GM23248 (cell line): Measurements from ENCODE around the gene MAP3K4. TPM values are rescaled to one million over a fixed set of nuclear protein-coding genes. Genes with fewer than 3 reads are reported as not detected.
"Not testable (repeated sequence)": the region's sequence is repeated elsewhere in the genome, so short reads cannot be mapped to it uniquely, and the experiment has no call there.

Experiments
- DNase-seq: peaks from one replicate; pipeline ENCODE4 v3.0.0-alpha.2; 2015
- H2AFZ ChIP-seq: fragments of 200-600 bp; sonication (generic); 2 replicates; pipeline ENCODE4 v1.6.1; 2016; ENCODE audit warnings: antibody characterized with exemption
- H3F3A ChIP-seq: fragments of 200-600 bp; sonication (generic); 2 replicates; pipeline ENCODE4 v1.6.1; 2016; ENCODE audit warnings: mild to moderate bottlenecking, antibody characterized with exemption, mixed run types; ENCODE audit not compliant: insufficient read depth
- H3K27ac ChIP-seq: fragments of 200-600 bp; sonication (generic); 2 replicates; pipeline ENCODE4 v1.5.1; 2016; ENCODE audit warnings: mild to moderate bottlenecking
- H3K27me3 ChIP-seq: fragments of 200-600 bp; sonication (generic); replicated peaks from 2 replicates; pipeline ENCODE4 v1.6.1; 2016; ENCODE audit warnings: mild to moderate bottlenecking; ENCODE audit not compliant: insufficient read depth
- H3K36me3 ChIP-seq: fragments of 200-600 bp; sonication (generic); 2 replicates; pipeline ENCODE4 v1.6.1; 2016; ENCODE audit warnings: low read depth, mild to moderate bottlenecking
- H3K4me1 ChIP-seq: fragments of 200-600 bp; sonication (generic); 2 replicates; pipeline ENCODE4 v1.6.1; 2016; ENCODE audit warnings: mild to moderate bottlenecking; ENCODE audit not compliant: insufficient read depth
- H3K4me2 ChIP-seq: fragments of 200-600 bp; sonication (generic); one replicate; pipeline ENCODE4 v1.6.1; 2016; ENCODE audit warnings: mild to moderate bottlenecking; ENCODE audit not compliant: unreplicated experiment
- H3K4me3 ChIP-seq: fragments of 200-600 bp; sonication (generic); 2 replicates; pipeline ENCODE4 v1.5.1; 2016; ENCODE audit warnings: mild to moderate bottlenecking
- H3K79me2 ChIP-seq: fragments of 200-600 bp; sonication (generic); 2 replicates; pipeline ENCODE4 v1.6.1; 2016; ENCODE audit warnings: mild to moderate bottlenecking; ENCODE audit not compliant: insufficient read depth
- H3K9ac ChIP-seq: fragments of 200-600 bp; sonication (generic); 2 replicates; pipeline ENCODE4 v1.6.1; 2016; ENCODE audit warnings: mild to moderate bottlenecking
- H3K9me2 ChIP-seq: fragments of 200-600 bp; sonication (generic); 2 replicates; pipeline ENCODE4 v1.6.1; 2016; ENCODE audit warnings: mixed run types, mild to moderate bottlenecking, moderate library complexity; ENCODE audit not compliant: insufficient read depth
- H3K9me3 ChIP-seq: fragments of 200-600 bp; sonication (generic); one replicate; pipeline ENCODE4 v1.6.1; 2017; ENCODE audit warnings: low read depth
- H4K20me1 ChIP-seq: fragments of 200-600 bp; sonication (generic); 2 replicates; pipeline ENCODE4 v1.6.0; 2016; ENCODE audit not compliant: insufficient read depth
- EZH2 ChIP-seq: fragments of 200-600 bp; sonication (generic); IDR thresholded peaks from 2 replicates; pipeline ENCODE4 v1.6.1; 2018; ENCODE audit warnings: antibody characterized with exemption, mild to moderate bottlenecking; ENCODE audit not compliant: insufficient read depth, poor library complexity, severe bottlenecking
- EZH2phosphoT487 ChIP-seq: fragments of 200-600 bp; sonication (generic); IDR thresholded peaks from 2 replicates; pipeline ENCODE4 v1.6.1; 2018; ENCODE audit warnings: antibody characterized with exemption, moderate library complexity, mild to moderate bottlenecking, low read depth; ENCODE audit not compliant: insufficient read depth
- WGBS, 2 experiments: methylation state at CpG; one replicate each; pipeline ENCODE4 v1.1.6; 2015 to 2017; ENCODE audit warnings: low lambda C conversion rate in 2 of 2, low coverage in 1 of 2; ENCODE audit errors: missing lambda C conversion rate in 2 of 2; 5-methylcytosine and 5-hydroxymethylcytosine counted together
- in situ Hi-C: fragments of 300-500 bp; cut with MboI; formaldehyde crosslinking; loops from 2 replicates; pipeline ENCODE4 v1.15.0; 2020
- polyA plus RNA-seq: library from polyadenylated mRNA; unstranded; fragments of >200 nt; fragmentation: Nextera tagmentation; extraction: Ambion mirVana; gene quantifications from 2 replicates; pipeline ENCODE4 v1.2.1, GENCODE V29; 2016
- total RNA-seq: library from RNA; depleted of rRNA; stranded (reverse); fragments of >200 nt; shearing (Covaris generic); gene quantifications from 2 replicates; pipeline ENCODE4 v1.2.3, GENCODE V29; 2014

MAP3K4 gene
- total and polyA plus RNA-seq, 2 experiments from 2014 or later: 13.0 to 26.2 TPM

DNA sequence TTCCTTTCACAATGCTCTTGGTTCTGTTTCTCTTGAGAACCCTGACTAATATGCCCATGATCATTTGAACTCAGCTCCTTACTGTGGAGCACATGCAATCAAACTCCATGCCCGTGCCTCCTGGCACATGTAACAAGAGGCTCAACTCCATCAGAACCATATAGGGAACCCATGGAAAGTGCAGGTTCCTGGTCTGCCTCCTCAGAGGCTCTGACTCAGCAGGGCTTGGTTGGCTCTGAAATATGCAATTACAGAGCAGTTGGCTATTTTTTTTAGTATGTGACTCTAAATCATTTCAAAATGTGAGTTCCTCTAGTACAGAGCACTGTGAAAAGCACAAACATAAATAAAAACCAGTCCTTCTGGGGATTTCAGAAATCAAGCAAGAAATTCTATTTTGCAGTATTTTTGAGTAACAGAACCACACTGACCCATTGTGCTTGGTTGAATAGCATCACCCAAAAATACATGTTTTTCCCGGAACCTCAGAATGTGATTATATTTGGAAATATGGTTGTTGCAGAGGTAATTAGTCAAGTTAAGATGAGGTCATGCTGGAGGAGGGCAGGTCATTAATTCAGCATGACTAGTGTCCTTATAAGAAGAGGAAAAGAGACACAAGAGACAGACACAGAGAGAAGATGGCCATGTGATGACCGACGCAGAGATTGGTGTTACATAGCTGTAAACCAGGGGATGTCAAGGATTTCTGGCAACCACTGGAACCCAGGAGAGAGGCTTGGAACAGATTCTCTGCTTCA lies 13.2 kb upstream of the MAP3K4 start:
- peaks cover 39% of the 10 kb centered on the region for H3F3A ChIP-seq
- H4K20me1 ChIP-seq: no peaks in the 10 kb centered on the region
- H3K4me1 ChIP-seq: peaks cover 43% of the 10 kb centered on the region
- no peaks in the 10 kb centered on the region for H3K27me3 ChIP-seq
- in situ Hi-C loops: no loop called here
- H3K9ac ChIP-seq: peak overlapping the region; percentile 74
- H3K9me2 ChIP-seq: no peaks in the 10 kb centered on the region
- no peaks in the 10 kb centered on the region for H3K36me3 ChIP-seq
- H3K9me3 ChIP-seq: no peaks in the 10 kb centered on the region
- 3 to 6% methylated on average over 4 of the region's 4 CpGs for WGBS, 2 experiments
- DNase-seq: peak; percentile 94
- H3K4me2 ChIP-seq: peak overlapping the region; percentile 71
- no peak for TF ChIP-seq EZH2phosphoT487
- no peak for TF ChIP-seq EZH2
- no peaks in the 10 kb centered on the region for H3K79me2 ChIP-seq
- H3K27ac ChIP-seq: peak overlapping the region; percentile 90
- H3K4me3 ChIP-seq: peak overlapping the region; percentile 51
- H2AFZ ChIP-seq: peak overlapping the region; percentile 56

DNA sequence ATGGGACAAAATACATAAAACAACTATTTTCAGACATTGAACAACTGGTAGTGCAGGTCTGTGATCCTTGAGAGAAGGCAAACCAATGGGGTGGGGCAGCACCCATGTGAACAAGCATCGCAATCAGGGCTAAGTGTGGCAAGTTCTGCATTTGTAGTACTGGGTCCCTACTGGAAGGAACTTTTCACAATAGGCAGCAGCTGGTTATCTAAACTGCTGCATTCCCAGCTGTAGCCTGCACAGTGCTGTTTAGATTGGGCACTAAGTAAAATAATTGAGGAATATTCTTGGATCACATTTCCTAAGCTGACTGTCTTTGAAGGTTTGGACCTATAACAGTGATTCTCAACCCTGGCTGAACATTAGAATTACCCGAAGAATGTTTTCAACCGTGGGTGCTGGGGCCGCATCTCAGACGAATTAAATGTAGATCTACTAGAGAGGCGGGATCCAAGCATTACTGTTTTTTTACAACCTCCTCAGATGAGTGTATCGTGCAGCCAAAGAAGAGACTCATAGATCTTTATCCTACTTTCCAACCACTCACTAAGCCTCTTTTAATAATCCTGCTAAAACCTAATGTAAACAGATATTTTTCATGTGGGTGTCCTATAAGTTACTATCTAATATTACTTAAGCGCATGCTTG lies 12.4 kb upstream of the MAP3K4 start:
- H3K27ac ChIP-seq: peak overlapping the region; percentile 90
- peak overlapping the region; percentile 74 for H3K9ac ChIP-seq
- peaks cover 35% of the 10 kb centered on the region for H3K4me1 ChIP-seq
- H3K9me3 ChIP-seq: no peaks in the 10 kb centered on the region
- peaks cover 31% of the 10 kb centered on the region for H3F3A ChIP-seq
- in situ Hi-C loops: no loop called here
- 11 to 13% methylated on average over 8 of the region's 8 CpGs for WGBS, 2 experiments
- peak; percentile 87 for DNase-seq
- H3K9me2 ChIP-seq: no peaks in the 10 kb centered on the region
- no peaks in the 10 kb centered on the region for H4K20me1 ChIP-seq
- peak overlapping the region; percentile 56 for H2AFZ ChIP-seq
- H3K4me3 ChIP-seq: peak overlapping the region; percentile 51
- no peaks in the 10 kb centered on the region for H3K27me3 ChIP-seq
- TF ChIP-seq EZH2 (no peak), EZH2phosphoT487 (no peak)
- no peaks in the 10 kb centered on the region for H3K36me3 ChIP-seq
- H3K79me2 ChIP-seq: no peaks in the 10 kb centered on the region
- peak overlapping the region; percentile 71 for H3K4me2 ChIP-seq

DNA sequence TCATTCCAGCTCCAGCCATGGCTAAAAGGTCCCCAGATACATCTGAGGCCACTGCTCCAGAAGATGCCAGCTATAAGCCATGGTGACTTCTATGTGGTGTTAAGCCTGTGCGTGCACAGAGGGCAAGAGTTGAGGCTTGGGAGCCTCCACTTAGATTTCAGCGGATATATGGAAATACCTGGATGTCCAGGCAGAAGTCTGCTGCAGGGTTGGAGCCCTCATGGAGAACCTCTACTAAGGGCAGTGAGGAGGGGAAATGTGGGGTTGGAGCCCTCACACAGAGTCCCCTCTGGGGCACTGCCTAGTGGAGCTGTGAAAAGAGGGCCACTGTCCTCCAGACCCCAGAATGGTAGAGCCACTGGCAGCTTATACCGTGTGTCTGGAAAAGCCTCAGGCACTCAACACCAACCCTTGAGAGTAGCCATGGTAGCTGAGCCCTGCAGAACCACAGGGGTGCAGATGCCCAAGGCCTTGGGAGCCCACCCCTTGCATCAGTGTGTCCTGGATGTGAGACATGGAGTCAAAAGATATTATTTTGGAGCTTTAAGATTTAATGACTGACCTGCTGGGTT lies 8.1 kb upstream of the MAP3K4 start:
- H3K4me2 ChIP-seq, DNase-seq, H3K27me3 ChIP-seq, H3K27ac ChIP-seq, H4K20me1 ChIP-seq, H3K9me3 ChIP-seq, H2AFZ ChIP-seq, H3K36me3 ChIP-seq, in situ Hi-C loops, H3K9me2 ChIP-seq, H3K79me2 ChIP-seq, H3K4me3 ChIP-seq, H3K9ac ChIP-seq: not testable (repeated sequence)
- Histone ChIP-seq H3F3A (peaks cover 16% of the 10 kb centered on the region), H3K4me1 (peaks cover 17% of the 10 kb centered on the region)
- 71 to 88% methylated on average over 3 of the region's 3 CpGs for WGBS, 2 experiments

DNA sequence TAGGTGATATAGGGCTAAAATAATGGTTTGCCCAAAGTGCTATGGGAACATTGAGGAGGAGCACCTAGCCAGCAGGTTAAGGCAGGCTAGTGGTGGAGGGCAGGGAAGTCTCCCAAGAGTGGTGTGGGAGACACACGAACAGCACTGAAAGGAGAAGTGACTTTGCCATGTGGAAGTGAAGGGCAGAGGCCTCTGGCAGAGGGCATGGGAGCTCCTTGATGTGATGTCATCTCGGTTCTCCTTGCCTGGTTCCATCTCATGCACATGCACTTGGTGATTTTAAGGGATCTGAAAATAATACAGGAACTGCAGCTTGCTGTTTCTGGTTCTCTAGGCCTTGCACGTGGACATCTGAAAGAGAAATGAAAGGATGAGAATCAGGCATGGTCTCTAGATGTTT lies 4.7 kb upstream of the MAP3K4 start:
- Histone ChIP-seq H3F3A (peaks cover 17% of the 10 kb centered on the region), H3K9ac (no peak overlapping the region), H3K4me3 (no peak overlapping the region), H3K4me1 (peaks cover 4% of the 10 kb centered on the region), H3K9me3 (no peaks in the 10 kb centered on the region), H3K36me3 (no peaks in the 10 kb centered on the region), H3K9me2 (no peaks in the 10 kb centered on the region), H2AFZ (no peak overlapping the region), H3K4me2 (no peak overlapping the region), H4K20me1 (no peaks in the 10 kb centered on the region), H3K27ac (no peak overlapping the region), H3K27me3 (no peaks in the 10 kb centered on the region), H3K79me2 (peaks cover 14% of the 10 kb centered on the region; the same call in 1 of the 2 replicates)
- no peak for DNase-seq
- no peak for TF ChIP-seq EZH2
- no peak for TF ChIP-seq EZH2phosphoT487
- 81 to 90% methylated on average over 3 of the region's 3 CpGs for WGBS, 2 experiments
- in situ Hi-C loops: no loop called here
